Psoas muscle (tissue), 8 donors: ENCODE results near the gene CDC14A. TPM values are rescaled to one million over a fixed set of nuclear protein-coding genes. Genes with fewer than 3 reads are reported as not detected.

Experiments used
- ATAC-seq, 4 donors: fragments of 200-7000 bp; cut with Tn5 transposase; one replicate each; pipeline ENCODE4 v1.9.1; 2020; ENCODE audit warnings: moderate library complexity in 3 of 4, mild to moderate bottlenecking in 2 of 4
- DNase-seq, 2 donors: peaks; one replicate each; pipeline ENCODE4 v3.0.0-alpha.2; 2020
- H3K27ac ChIP-seq: fragments of 200-600 bp; one replicate; pipeline ENCODE4 v1.8.0; 2022
- H3K27me3 ChIP-seq, 3 donors: fragments of 200-600 bp in 1 of 3; one replicate each; pipeline versions ENCODE4 v1.6.1 to v1.8.0; 2013 to 2022; ENCODE audit warnings: low read length in 2 of 3, mild to moderate bottlenecking in 2 of 3, moderate library complexity in 1 of 3; ENCODE audit not compliant: insufficient read depth in 3 of 3
- H3K36me3 ChIP-seq, 2 donors: fragments of 200-600 bp in 1 of 2; one replicate each; pipeline versions ENCODE4 v1.6.1 to v1.8.0; 2013 to 2022; ENCODE audit warnings: low read depth in 1 of 2, mild to moderate bottlenecking in 1 of 2, moderate library complexity in 1 of 2; ENCODE audit not compliant: insufficient read depth in 1 of 2
- H3K4me1 ChIP-seq: fragments of 200-600 bp; one replicate; pipeline ENCODE4 v1.8.0; 2022
- H3K4me3 ChIP-seq: fragments of 200-600 bp; one replicate; pipeline ENCODE4 v1.8.0; 2022; ENCODE audit warnings: mild to moderate bottlenecking
- H3K9me3 ChIP-seq: fragments of 200-600 bp; one replicate; pipeline ENCODE4 v1.8.0; 2022
- CTCF ChIP-seq: fragments of 200-600 bp; IDR thresholded peaks from one replicate; pipeline ENCODE4 v1.8.0; 2022; ENCODE audit warnings: antibody characterized with exemption
- WGBS, 3 donors: extraction: QIAGEN DNeasy Blood & Tissue Kit; methylation state at CpG; one replicate each; pipeline versions ENCODE4 v1.1.6 to v1.1.7; 2013; 5-methylcytosine and 5-hydroxymethylcytosine counted together
- intact Hi-C, 2 donors: fragments of 100-400 bp; cut with DNase I; formaldehyde crosslinking; loops; one replicate each; pipeline versions ENCODE4 v1.11.0 to v1.14.2; 2022
- polyA plus RNA-seq, 3 donors: library from polyadenylated mRNA; stranded (reverse); fragments of 200-250 nt; gene quantifications; one replicate each; pipeline ENCODE4 v1.2.3, GENCODE V29; 2013
- total RNA-seq, 4 donors: library from RNA; stranded (reverse); fragmentation: NEBNext Ultra II Directional in 2 of 4; extraction: Animal tissue kit (Norgen Biotek cat#: 25700) in 2 of 4; gene quantifications; one replicate each; pipeline versions ENCODE4 v1.2.1 to v1.2.4, GENCODE V29; 2021 to 2023
- donor health status: healthy with polysubstance abuse.
- donor health status: DM: no; HTN: no; CAD: no; lungs with moderate emphysema.
- donor health status: Bipolar disorder and iron deficiency.
- donor health status: healthy.
- donor health status: DM: yes; HTN: yes; CAD: no.
- donor health status: DM: no; HTN: no; CAD: no.
- donor health status: DM: no; HTN: no; CAD: no.
- donor health status: DM: yes; HTN: yes; CAD: no.

The CDC14A gene
- total and polyA plus RNA-seq, 7 donors = 0.44 to 5.5 (median 2.3) TPM

GRCh38 chr1:100532645-100533044 lies 180.3 kb downstream of the CDC14A start:
- Histone ChIP-seq H3K4me3 (no peak overlapping the region), H3K27me3 (peaks cover 3 to 12% (median 5%) of the 10 kb centered on the region in 3 donors), H3K27ac (no peak overlapping the region), H3K4me1 (peaks cover 3% of the 10 kb centered on the region), H3K36me3 (no peaks in the 10 kb centered on the region), H3K9me3 (no peaks in the 10 kb centered on the region)
- intact Hi-C loops = no loop called here
- ATAC-seq (no peak), DNase-seq (no peak)
- 74 to 82% (median 74%) methylated on average over 7 of the region's 7 CpGs for WGBS, 3 donors
- no peak for TF ChIP-seq CTCF

DNA sequence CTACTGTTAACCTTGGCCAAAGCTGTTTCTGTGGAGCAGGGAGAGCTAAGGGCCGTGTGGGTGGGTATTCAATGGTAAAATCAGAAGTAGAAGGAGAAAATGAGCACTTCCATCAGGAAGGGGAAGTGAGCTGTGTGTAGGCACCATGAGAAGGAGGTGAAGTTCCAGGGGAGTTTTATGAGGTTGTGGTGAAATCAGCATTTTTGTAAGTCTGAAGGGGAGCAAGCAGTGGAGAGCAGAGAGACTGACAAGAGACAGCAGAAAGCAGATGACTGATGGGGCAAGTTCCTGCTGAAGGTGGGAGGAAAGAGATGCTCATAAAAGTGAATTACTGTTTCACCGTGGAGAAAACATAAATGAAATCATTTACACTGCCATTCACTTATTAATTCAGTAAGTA lies 183.0 kb downstream of the CDC14A start:
- Histone ChIP-seq H3K4me3 (no peak overlapping the region), H3K36me3 (no peaks in the 10 kb centered on the region), H3K9me3 (no peaks in the 10 kb centered on the region), H3K27me3 (peaks cover 5 to 34% (median 13%) of the 10 kb centered on the region in 3 donors), H3K4me1 (peaks cover 9% of the 10 kb centered on the region), H3K27ac (no peak overlapping the region)
- TF ChIP-seq CTCF = no peak
- 44 to 57% (median 45%) methylated on average over 2 of the region's 2 CpGs for WGBS, 3 donors
- DNase-seq (no peak), ATAC-seq (no peak)
- intact Hi-C loops = no loop called here

- peaks cover 5 to 41% (median 13%) of the 10 kb centered on the region in 3 donors for H3K27me3 ChIP-seq
- intact Hi-C loops = no loop called here
- ATAC-seq (no peak), DNase-seq (no peak)
- H3K9me3 ChIP-seq = no peaks in the 10 kb centered on the region
- no peak overlapping the region for H3K4me3 ChIP-seq
- no peak overlapping the region for H3K27ac ChIP-seq
- WGBS, 3 donors = 86 to 93% (median 90%) methylated on average over 3 of the region's 3 CpGs
- no peak for TF ChIP-seq CTCF
- H3K36me3 ChIP-seq = no peaks in the 10 kb centered on the region
- H3K4me1 ChIP-seq = peaks cover 7% of the 10 kb centered on the region
These were observed 183.7 kb downstream of the CDC14A start for GRCh38 chr1:100536031-100536430.

- Histone ChIP-seq H3K36me3 (no peaks in the 10 kb centered on the region), H3K27me3 (peaks cover 5 to 58% (median 11%) of the 10 kb centered on the region in 3 donors), H3K27ac (no peak overlapping the region), H3K4me1 (peaks cover 7% of the 10 kb centered on the region), H3K4me3 (peak overlapping the region; percentile 63), H3K9me3 (no peaks in the 10 kb centered on the region)
- WGBS, 3 donors = 0 to 1% (median 1%) methylated on average over 70 to 105 of the region's 105 CpGs
- DNase-seq = peak in 1 of 2 donors; percentile 19
- intact Hi-C loops = no loop called here
- no peak for TF ChIP-seq CTCF
- ATAC-seq = peak; percentile 59 to 75 (median 66)
These were observed 186.9 kb downstream of the CDC14A start for GRCh38 chr1:100538913-100539835.
